ENCODE results near the gene CHDH.

CHDH gene

DNA sequence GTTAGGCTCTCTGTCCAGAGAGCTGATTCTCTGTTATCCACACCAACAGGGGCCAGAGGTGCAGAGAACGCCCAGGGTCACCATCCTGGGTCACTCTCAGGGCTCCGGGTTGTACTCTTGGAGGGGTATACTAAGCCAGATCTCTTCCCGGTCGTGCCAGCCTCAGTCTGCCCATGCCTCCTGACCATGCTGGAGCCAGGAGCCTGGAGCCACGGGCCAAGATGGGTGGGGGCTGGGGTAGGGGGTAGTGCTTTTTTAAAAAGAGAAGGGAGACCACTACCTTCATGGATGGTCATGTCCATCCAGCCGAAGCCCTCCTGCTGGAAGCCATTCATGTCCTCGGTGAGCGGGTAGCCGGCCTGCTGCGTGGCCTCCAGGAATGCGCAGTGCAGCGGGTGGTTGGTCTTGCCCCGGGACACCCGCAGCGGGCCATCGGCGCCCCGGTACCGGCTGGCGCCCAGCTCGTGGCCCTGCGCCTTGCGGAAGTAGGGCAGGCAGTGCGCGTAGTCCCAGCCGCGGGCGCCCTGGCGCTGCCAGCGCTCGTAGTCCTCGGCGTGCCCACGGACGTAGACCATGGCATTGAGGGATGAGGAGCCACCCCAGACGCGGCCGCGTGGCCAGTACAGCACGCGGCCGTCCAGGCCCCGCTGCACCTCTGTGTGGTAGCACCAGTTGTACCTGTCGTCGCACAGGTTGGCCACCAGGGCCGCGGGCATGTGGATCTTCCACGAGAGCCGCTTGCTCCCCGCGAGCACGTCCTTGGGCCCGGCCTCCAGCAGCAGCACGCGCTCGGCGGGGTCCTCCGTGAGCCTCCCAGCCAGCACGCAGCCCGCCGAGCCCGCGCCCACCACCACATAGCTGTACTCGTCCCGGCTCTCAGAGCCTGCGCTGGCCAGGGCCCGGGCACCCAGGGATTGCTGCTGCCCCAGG is 22.9 kb downstream of the CHDH start:
- no peak for DNase-seq

DNA sequence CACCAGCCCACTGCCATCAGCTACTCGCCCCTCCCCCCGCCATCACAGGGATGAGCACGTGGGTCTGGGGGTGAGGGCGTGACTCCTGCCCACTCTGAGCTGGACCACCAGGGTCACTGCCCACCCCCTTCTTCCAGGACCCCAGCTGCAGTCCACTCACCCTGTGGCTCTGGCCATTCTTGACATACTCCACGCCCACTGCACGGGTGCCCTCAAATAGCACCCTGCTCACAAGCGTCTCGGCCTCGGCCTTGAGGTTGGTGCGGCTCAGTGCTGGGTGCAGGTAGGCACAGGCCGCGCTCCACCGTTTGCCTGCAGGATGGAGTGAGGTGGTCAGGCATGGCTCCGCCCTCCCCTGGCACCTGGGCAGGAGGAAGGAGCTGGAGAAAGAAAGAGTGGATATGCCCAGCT is 23.9 kb downstream of the CHDH start:
- DNase-seq: no peak

DNA sequence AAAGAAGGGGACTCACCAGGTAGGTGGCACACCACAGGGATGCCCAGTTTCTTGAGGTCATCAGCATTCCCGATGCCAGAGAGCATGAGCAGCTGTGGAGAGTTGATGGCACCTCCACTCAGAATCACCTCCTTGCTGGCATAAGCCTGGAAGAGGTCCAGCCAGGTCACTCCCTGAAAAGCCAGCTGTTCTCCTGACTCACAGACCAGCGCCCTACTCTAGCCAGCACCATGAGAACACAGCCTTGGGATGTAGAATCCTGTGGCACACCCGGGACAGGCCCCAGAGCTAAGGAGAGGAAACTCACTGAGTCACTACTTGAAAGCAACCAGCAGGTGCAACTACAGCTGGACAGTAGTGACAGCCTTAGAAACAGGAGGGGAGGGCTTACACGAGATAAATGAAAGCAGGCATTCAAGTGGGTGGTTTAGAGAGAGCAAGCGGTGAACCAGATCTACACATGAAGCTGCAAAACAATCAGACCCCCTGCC is 24.5 kb downstream of the CHDH start:
- no peak for DNase-seq

DNA sequence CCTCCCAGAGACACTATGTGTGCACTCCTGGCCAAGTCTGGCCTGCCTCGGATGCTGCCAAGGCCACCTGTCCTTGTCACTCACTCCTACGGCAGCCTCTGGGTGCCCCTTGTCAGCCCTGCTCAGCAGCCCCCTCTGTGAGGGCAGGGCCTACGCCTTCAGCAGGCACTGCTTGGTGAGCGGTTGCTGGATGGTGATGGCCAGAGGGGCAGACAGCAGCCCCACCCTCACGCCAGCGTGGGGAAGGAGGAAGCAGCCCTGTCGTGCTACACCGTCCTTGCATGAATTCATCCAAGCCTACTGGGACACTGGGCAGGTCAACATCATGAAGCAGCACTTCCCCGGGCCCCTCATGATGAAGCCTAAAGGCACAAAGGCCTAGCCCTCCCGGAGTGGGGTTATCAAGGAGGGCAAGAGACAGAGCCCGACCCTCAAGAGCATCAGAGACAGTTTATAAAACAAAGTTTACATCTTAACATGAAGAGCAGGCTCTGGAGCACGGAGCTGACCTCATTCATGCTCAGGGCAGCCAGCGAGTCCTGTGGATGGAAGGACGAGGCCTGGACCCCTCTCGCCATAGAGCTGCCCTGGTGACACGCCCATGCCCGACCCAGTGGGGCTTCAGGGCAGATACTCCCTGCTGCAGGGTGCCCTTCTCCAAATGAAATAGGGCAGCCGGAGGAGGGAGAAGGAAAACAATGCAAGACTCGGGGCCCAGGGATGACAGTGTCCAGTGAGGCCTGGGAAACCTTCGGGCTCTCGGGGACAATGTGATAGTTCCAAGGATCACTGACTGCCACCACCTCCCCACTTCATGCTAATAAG is 25.3 kb downstream of the CHDH start:
- DNase-seq: no peak

DNA sequence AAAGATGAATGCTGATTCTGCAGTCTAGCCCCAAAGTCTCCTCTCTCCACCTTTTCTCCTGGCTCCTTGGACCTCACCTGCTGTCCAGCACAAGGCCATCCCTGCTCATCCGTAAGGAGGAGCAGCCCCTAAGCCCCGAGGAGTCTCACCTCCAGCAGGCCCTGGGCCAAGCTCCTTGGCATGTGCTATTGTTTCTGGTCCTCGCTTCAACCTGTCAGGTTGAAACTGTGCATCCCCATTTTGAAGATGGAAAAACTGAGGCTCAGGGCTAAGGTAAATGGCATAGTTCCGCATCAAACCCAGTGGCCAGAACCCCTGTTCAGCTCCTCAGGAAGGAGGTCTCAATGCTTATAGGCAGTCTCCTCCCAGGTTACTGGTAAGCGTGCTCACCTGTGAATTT is 26.1 kb downstream of the CHDH start:
- no peak for DNase-seq

DNA sequence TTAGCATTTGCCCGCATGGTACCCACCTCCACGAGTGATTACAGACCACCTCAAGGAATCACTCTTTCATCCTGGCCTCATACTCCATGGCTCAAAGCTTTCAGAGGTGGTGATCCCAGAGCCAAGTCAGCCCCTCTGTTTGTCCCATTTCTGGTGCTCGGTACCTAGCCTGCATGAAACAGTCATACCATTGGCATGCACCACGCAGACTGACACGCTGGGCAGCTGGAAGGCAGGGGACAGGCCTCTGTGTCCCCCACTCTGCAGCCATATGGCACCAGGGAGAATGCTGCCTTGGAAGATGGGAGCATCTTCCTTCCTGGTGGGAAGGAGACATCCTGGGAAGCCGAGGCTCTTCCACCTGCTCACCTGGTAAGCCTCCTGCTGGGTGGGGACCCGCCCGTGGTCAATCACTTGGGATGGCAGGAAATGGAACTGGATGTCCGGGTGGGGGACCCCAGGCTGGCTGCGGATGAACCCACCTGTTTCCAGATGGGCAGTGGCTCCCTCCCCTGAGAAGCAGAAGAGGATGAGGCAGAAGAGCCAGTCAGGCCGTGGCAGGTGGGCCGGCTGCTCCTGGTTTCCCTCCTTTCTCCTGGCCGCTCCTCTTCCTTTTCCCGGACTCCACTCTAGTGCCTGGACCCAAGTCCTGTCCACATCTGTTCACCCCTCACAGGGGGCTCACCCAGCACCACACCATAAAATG is 26.9 kb downstream of the CHDH start:
- no peak for DNase-seq

DNA sequence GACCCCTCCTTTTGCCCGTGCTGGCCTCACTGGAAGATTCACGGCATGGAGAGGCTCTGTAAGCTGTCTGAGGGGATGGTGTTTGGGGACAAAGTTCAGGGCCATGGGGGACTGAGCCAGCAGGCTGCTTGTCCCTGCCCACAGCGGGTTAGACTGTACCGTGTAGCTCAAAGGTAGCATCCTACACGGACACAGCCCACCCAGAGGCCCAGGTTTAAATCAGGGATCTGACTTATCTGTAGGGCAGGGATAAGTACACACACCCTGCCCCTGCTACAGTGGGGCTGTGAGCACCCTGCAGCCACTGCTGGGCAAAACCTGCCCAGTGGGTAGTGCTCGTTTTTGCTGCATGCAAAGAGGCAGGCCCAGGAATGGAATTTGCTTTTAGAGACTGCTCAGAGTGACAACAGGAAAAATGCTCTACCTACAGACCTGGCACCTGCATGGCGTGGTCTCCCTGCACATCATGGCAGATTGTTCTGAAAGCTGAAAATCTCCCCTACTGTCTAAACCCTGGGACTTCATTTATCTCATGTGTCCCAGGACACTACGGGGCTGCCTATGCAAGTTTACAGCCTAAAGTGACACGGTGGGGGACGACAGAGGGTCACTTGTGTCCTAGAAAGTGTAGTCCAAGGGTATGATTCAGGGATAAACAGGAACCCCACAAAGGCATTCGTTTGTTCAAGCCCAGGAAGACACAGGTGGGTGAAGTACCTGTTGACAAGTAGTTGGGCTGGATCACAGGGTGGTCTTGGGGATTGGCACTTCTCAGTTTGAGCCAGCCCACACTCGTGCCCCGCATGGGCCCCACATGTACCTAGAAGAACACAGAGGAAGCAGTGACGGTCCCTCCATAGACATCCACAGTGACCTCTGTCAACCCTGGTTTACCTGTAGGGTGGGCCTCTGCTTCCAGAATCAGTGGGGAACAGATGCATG is 27.7 kb downstream of the CHDH start:
- no peak for DNase-seq

DNA sequence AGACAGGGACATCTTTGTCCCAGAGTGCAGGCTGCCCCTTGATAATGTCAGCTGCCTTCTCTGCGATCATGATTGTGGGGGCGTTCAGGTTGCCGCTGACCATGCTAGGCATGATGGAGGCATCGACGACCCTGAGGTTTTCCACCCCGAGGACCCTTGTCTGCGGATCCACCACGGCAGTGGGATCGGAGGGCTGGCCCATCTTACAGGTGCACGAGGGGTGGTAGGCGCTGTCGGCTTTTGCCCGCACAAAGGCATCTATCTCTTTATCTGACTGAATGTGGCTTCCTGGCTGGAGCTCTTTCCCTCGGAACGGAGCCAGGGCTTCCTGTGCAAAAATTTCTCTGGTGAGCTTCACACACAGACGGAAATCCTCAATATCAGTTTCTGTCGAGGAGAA is 28.4 kb downstream of the CHDH start:
- no peak for DNase-seq

DNA sequence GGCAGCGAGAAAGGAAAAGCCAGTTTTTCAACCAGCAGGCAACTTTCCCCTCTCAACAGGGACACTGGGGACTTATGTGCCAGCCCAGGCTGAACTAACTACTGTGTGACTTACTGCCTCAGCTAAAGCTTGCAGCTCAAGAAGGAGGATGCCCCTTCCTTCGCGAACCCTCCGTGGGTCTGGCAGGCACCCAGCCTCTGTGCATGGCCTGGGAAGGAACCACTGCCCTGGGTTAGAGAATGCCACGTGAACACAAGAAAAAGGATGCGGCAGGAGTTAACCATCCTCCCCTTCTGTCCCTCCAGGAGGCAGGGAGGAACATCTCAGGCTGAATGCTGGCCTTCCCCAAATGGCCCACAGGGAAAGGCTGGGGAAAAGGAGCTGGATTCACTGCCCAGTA is 29.0 kb downstream of the CHDH start:
- no peak for DNase-seq

DNA sequence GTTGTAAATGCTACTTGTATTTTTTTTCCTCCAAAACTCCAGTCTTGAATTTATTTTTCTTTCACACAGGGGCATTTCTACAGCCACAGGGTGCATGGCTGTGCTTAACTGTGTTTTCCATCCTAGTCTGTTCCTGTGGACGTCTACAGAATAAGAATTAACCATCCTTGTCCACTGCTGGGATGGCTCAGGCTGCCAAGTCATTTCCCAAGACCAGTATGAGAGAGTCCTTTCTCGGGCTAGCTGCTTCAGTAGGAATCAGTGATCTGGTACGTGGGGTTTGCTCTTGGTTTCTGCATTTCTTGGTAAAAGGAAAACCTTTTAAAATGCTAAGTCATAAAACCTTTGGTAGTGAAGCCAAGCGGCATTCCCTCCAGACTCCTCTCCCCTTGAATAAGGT is 29.8 kb downstream of the CHDH start:
- DNase-seq: no peak

DNA sequence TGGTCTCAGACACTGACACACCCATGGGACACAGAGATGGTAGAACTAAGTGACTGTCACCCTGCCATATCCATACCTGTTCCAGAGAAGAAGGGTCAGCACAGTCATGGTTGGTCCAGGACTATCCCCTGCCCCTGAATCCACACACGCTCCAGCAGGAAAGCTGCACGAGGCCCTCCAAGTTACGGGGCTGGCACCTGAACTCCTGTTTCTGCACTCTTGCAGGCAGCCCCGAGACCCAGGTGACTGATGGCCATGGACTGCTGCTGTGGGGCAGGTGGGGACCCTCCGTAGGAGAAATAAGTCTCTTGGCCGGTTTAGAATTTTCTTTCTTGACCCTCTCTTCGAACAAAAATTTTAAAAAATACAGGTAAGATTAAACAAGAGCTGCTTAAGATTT is 30.6 kb downstream of the CHDH start:
- DNase-seq: no peak

DNA sequence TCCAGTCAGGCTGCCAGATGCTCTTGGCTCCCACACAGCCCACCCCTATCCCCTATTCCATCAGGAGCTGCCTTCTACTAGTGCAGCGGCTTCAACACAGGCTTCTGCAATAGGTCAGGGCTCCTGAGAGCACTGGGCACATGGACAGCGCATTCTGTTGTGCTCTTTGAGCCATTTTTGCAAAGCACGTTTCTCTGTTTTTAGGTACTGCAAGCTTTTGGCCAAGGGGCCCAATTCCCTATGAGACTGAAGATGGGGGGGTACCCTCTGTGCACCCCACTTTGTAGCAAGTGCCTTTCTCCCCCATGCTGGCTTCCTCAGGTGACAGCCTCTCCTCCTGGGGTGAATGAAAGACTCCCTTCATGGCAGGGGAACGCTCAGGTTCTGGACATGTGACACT is 31.2 kb downstream of the CHDH start:
- no peak for DNase-seq

DNA sequence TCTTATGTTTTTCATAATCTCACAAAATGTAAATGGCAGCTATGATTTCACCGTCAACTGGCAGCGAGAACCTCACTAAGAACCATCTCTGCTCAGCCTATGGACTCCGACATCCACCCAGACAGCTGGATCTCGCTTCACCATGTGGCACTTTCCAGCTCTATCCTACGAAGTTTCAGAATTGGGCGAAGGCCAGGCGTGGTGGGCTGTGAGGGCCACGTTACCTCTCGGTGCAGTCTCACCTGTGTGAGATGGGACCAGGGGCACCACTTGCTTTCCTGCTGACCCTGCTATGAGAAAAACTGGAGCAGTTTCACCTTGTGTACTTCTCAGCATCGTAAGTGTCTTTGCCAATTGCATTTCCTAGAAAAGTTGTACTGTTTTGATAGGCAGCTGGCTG is 32.3 kb downstream of the CHDH start:
- no peak for DNase-seq

DNA sequence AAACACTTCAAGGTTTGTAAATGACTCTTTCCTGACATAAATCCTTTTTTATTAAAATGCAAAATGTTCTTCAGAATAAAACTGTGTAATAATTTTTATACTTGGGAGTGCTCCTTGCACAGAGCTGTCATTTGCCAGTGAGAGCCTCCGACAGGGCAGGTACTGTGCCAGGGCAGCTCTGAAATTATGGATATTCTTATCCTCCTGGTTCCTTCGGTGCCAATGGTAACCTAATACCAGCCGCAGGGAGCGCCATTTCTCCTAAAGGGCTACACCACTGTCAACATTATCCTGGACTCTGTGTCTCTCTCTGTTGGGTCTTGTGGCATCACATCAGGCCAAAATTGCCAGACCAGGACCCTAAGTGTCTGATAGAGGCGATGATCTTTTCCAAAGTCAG is 33.0 kb downstream of the CHDH start:
- no peak for DNase-seq

DNA sequence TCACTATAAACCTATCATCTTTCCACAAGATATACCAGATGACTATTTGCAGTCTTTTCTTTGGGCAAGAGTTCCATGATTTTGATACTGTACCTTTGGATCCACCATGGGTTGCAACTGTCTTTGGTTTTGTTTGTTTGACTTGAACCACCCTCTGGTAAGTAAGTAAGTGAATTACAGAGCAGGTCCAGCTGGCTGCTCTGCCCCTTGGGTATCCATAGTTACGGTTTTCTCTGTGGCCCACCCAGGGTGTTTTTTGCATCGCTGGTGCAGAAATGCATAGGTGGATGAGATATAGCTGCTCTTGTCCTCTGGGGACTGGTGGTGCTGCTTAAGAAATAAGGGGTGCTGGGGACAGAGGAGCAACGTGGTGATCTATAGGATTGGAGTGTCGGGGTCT is 33.8 kb downstream of the CHDH start:
- DNase-seq: no peak

DNA sequence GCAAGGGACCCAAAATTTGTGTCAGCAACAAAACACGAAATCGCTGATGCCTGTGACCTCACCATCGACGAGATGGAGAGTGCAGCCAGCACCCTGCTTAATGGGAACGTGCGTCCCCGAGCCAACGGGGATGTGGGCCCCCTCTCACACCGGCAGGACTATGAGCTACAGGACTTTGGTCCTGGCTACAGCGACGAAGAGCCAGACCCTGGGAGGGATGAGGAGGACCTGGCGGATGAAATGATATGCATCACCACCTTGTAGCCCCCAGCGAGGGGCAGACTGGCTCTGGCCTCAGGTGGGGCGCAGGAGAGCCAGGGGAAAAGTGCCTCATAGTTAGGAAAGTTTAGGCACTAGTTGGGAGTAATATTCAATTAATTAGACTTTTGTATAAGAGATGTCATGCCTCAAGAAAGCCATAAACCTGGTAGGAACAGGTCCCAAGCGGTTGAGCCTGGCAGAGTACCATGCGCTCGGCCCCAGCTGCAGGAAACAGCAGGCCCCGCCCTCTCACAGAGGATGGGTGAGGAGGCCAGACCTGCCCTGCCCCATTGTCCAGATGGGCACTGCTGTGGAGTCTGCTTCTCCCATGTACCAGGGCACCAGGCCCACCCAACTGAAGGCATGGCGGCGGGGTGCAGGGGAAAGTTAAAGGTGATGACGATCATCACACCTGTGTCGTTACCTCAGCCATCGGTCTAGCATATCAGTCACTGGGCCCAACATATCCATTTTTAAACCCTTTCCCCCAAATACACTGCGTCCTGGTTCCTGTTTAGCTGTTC is 34.9 kb downstream of the CHDH start:
- DNase-seq: no peak

DNA sequence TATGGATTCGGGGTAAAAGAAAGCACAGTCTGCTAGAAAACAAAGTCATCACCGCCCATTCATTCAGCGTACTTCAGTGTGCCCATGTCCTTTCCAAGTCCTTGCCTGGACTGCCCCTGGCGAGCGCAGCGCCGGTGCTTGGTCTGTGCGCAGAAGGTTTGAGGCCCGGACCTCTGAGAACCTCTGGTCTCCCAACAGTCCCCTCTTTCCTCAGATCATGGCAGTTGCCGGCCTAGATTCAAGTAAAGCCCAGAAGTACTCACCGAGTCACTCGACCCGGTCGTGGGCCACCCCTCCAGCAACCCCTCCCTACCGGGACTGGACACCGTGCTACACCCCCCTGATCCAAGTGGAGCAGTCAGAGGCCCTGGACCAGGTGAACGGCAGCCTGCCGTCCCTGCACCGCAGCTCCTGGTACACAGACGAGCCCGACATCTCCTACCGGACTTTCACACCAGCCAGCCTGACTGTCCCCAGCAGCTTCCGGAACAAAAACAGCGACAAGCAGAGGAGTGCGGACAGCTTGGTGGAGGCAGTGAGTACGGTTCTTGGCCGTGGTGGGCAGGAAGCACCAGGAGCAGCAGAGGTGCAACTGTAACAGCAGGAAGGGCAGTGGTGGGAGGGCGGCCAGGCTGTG is 36.3 kb downstream of the CHDH start:
- DNase-seq: no peak

DNA sequence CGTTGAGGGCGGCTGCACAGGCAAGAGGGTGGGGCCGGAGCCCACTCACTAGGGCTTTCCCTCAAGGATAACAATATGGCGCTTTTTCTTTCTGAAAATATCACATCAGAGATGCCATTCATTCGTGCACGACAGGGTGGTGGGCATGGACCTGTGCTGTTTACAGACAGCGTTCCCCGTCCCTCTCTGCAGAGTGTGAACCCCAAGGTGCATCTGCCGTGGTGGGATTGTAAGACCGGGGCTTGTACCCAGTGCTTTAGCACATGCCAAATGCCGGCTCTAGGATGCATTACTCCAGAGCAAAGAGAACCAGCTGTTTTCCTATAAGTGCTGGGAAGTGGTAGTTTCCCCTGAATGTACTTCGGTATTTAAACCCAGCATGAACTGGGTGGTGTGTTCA is 37.0 kb downstream of the CHDH start:
- no peak for DNase-seq

DNA sequence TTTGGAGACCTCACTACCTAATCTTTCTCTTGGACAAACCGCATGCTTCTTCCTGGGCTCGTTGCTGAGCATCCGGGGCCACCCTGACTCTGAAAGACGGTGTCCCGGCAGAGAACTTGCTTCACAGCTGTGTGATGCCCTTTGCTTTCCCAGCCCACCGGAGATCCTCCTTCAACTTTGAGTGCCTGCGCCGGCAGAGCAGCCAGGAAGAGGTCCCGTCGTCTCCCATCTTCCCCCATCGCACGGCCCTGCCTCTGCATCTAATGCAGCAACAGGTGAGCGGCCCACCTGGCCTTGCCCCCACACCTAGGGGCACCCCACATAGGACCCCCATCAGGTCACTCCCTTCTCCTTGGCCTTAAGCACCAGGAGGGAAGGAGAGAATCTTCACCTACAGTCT is 37.7 kb downstream of the CHDH start:
- DNase-seq: no peak

DNA sequence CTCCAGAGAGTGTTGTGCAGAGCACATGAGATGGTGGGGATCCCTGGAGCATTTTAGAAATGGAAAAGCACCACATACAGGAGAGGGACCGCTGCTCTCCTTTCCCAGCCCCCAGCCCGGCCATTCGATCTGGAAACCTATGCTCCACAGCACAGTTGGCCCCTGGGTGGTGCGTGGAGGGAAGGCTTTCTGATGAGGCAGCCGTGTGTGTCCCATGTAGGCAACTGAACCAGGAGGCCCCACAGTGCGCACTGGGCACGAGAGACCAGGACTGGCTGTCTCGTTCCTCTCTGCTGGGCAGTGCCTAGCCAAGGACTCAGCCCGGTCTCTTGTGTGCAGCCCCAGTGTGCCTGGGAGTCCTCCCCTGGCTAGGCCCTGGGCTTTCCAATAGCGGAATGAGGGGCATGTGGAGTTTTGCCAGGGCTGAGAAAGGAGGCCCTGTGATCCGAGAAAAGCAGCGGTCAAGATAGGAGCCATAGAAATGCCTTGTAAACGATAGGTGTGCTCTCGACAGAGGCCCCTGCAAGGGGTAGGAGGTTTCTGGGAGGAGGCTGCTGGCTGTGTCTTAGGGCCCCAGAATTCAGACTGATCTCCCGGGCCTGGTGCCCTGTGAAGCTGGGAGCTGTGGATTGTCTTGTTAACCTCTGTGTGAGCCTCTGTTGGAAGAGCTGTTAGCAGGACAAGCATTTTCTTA is 39.0 kb downstream of the CHDH start:
- DNase-seq: no peak
